ENCODE results near the gene IRF2BPL.

The IRF2BPL gene

GRCh38 chr14:77009014-77009413, 19.5 kb downstream of the IRF2BPL start:
- no peak for DNase-seq

DNA sequence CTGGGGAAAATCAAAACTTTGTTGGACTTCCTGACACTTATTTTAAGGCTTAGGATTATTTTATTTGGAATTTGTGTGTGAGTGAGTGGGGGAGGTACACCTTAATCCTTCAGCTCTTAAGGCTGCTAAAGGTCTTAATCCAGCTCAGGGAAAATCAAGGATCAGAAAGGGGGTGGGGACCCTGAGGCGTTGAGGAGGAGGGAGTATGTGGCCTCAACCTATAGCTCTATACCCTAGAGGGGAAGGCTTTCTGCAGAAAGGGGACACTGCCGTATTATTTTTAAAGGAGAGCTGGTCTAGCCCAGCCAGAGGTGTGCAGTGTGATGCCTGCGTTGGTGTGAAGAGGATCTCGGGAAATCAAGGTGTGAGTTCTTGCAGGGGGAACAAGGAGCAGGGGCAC, 20.0 kb downstream of the IRF2BPL start:
- DNase-seq: no peak

- no peak for DNase-seq
Measured at GRCh38 chr14:77007975-77008421, 20.5 kb downstream of the IRF2BPL start.

DNA sequence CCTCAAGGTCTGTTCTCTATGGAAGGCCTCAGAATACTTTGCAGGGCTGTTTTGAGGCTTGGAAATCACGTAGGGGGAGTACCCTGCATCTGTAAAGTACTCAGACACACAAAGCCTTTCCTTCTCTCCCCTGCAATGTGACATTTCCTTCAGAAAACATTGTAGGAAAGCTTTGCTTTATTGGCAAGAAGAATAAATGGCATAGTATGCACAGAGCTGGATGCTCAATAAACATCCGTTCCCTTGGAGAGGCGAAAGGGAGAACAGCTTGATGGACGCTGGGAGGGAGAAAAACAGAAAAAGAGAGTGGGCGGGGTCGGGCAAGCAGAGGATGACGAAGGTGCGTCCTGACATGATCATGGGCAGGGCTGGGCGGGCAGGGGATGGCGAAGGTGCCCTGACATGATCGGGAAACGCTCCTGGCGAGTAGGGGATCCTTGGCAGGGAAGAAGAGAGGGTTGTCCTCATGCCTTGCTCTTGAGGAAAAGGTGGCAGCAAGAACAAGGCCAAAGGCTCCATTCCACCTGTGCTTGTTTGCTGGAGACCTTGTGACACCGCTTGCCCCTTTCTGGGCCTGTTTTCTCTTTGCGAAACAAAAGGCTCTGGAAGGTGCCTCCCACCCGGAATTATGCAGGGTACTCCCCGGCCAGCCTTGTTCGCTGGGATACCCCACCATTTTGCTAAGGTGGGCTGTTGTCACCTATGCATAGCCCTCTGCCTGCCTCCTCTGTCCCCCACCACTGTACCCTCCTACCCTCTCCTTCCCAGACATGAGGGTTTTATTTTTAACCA, 21.1 kb downstream of the IRF2BPL start:
- DNase-seq: no peak

- DNase-seq: no peak
Measured at GRCh38 chr14:77006132-77006531, 22.4 kb downstream of the IRF2BPL start.

DNA sequence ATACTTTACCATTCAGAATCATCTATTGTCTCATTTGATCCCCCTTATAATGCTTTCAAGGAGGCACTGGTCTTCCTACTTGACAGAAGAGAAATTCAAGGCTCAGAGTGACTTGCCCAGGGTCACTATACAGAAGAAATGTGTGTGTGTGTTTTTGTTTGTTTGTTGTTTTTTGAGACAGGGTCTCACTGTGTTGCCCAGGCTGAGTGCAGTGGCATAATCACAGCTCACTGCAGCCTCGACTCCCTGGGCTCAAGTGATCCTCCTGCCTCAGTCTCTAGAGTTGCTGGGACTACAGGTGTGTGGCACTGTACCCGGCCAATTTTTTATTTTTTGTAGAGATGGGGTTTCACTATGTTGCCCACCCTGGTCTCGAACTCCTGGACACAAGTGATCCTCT, 22.9 kb downstream of the IRF2BPL start:
- DNase-seq: no peak

GRCh38 chr14:77004711-77005460, 23.6 kb downstream of the IRF2BPL start:
- DNase-seq: no peak

DNA sequence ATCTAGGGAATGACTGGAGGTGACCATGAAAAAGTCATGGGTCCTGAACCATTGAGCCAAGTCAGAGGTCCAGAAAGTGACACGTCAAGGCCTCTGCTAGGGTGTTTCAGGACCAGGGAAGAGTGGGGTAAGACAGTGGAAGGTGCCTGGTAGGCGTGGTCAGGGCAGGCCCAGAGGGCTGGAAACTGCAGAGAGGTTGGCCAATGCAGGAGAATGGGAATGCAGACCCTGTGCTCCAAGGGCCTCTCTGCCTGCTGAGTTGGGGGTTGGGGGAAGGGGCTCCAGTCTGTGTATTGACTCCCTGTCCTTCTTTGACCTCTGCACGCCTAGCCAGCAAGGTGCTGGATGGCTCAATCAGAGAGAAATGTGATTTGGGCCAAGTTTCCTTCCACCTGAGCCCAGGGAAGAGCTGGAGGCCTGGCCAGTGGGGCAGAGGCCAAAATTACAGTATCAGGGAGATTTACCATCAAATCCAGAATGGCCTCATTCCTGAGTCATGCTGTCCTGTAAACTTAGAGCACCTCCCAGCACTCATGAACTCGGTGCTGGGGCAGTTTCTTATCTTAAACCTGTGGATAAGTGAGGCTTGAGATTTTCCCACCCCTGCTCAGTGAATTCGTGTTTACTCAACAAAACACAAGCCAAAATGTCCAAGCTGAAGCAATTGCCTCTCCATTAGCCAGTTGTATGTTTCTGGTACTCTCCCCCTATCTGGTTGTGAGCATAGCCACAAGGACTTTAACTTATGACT, 24.4 kb downstream of the IRF2BPL start:
- DNase-seq: no peak

- no peak for DNase-seq
Measured at GRCh38 chr14:77002889-77003288, 25.6 kb downstream of the IRF2BPL start.

GRCh38 chr14:77002335-77002734, 26.2 kb downstream of the IRF2BPL start:
- DNase-seq: no peak

GRCh38 chr14:77000340-77001270, 27.9 kb downstream of the IRF2BPL start:
- peak in 1 of 2 donors; percentile 98 for DNase-seq

GRCh38 chr14:76998910-76999309, 29.6 kb downstream of the IRF2BPL start:
- no peak for DNase-seq

GRCh38 chr14:76997257-76997970, 31.1 kb downstream of the IRF2BPL start:
- DNase-seq: no peak

DNA sequence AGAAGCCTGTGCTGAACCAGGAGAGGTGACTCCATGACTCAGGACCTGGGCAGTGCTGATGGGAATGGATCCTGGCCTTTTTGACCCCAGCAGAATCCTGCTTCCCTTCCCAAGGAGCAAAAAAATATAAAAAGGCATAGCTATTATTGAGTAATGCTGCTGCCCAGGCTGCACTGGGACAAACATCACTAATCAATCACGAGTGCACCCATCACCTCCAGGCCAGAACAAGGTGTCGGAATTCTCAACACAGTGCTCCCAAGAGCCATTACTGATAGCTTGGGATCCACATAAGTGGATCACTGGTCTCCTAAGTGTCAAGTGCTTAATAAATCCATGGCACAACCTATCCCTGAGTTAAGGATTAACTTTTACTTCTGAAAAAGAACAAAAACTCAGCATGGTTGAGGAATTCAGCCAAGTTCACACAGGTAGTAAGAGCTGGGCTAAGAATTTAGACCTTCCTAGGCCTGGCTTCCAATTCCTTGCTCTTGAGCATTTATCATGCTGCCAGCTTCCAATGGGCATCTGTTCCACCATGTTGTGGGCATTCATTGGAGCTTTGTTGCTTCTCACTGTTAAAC, 31.9 kb downstream of the IRF2BPL start:
- DNase-seq: no peak

DNA sequence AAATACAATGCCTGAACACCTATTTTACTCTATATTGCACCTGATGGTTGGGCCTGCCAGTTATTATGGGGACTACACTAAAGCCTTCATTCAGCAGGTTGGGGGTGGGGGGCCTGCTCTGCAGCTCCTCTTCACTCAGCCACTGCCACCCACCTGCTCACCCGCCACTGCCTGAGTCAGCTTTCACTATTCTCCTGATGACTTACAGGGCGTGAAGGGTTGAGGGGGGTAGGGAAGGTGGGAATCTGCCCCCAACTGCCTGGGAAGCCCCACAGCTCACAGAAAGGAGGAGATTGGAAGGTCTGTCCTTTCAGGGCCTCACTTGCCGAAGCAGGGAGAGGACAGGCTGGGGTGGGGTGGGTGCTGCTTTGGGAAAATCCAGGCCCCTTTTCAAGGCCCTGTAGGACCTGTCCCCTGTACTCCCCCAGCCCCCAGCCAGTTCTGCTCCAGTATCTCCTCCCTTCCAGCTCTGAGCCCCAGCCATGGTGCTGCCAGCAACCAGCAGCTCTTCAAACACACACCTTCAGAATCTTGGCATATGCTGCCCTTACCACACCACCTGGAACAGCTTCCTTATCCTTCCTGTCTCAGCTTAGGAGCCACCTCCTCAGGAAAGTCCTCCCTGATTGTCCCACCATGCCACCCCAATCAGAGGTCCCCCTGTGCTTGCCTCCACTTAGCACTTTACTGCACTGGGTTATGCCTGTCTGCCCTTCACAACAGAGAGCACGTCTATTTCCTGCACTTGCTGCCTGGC, 33.1 kb downstream of the IRF2BPL start:
- DNase-seq: no peak

DNA sequence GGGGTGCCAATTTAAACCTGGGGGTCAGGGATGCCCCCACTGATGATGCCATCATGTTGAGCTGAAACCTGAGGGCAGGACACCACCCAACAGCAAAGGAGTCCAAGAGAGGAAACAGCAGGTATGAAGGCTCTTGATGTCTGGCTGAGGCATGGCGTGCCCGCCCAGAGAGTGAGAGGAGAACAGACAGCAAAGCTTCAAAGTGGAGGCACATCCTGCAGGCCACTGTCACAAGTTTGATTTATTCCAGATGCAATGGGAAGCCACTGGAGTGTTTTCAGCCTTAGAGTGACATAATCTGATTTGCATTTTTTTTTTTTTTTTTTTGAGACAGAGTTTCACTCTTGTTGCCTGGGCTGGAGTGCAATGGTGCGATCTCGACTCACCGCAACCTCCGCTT, 34.8 kb downstream of the IRF2BPL start:
- DNase-seq: no peak

DNA sequence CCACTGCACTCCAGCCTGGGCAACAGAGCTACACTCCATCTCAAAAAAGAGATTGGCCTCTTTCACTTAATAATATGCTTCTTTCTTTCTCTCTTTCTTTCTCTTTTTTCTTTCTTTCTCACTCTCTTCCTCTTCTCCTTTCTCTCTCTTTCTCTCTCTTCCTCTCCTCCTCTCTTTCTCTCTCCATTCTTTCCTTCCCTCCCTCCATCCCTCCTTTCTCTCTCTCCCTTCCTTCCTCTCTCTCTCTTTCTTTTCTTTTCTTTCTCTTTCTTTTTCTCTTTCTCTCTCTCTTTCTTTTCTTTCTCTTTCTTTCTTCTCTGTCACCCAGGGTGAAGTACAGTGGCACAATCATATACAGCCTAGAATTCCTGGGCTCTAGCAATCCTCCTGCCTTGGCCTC, 38.4 kb downstream of the IRF2BPL start:
- DNase-seq: no peak

GRCh38 chr14:76987956-76988520, 40.5 kb downstream of the IRF2BPL start:
- no peak for DNase-seq

- no peak for DNase-seq
Measured at GRCh38 chr14:76986231-76986565, 42.3 kb downstream of the IRF2BPL start.

- no peak for DNase-seq
Measured at GRCh38 chr14:76985540-76986230, 42.8 kb downstream of the IRF2BPL start.

Data from bone marrow (tissue), 2 donors.